Caki2 (cell line): ENCODE data around the gene HLCS. TPM values are rescaled to one million over a fixed set of nuclear protein-coding genes. Genes with fewer than 3 reads are reported as not detected.

Source experiments
- total RNA-seq: library from RNA; depleted of rRNA; stranded (reverse); fragments of >200 nt; shearing (Covaris generic); gene quantifications from 2 replicates; pipeline ENCODE4 v1.2.3, GENCODE V29; 2014; ENCODE audit warnings: low replicate concordance; rRNA removed

HLCS gene
- total RNA-seq, 1 experiment from 2014 or later = 10.4 TPM

Other genes with a start within 250 kb of the HLCS start
- gene RIPPLY3, start 40.0 kb upstream of the HLCS start, total RNA-seq = not detected in 2 replicates
- 78.5 and 83.9 TPM in 2 replicates for gene PIGP, start 106.4 kb upstream of the HLCS start, total RNA-seq
- gene TTC3, start 106.6 kb upstream of the HLCS start, total RNA-seq = 46.5 and 100 TPM in 2 replicates